GM23248 (cell line): Measurements from ENCODE around the gene CSH1. TPM values are rescaled to one million over a fixed set of nuclear protein-coding genes. Genes with fewer than 3 reads are reported as not detected.

Source experiments
- DNase-seq: peaks from one replicate; pipeline ENCODE4 v3.0.0-alpha.2; 2015
- H2AFZ ChIP-seq: fragments of 200-600 bp; sonication (generic); 2 replicates; pipeline ENCODE4 v1.6.1; 2016; ENCODE audit warnings: antibody characterized with exemption
- H3F3A ChIP-seq: fragments of 200-600 bp; sonication (generic); 2 replicates; pipeline ENCODE4 v1.6.1; 2016; ENCODE audit warnings: mild to moderate bottlenecking, antibody characterized with exemption, mixed run types; ENCODE audit not compliant: insufficient read depth
- H3K27ac ChIP-seq: fragments of 200-600 bp; sonication (generic); 2 replicates; pipeline ENCODE4 v1.5.1; 2016; ENCODE audit warnings: mild to moderate bottlenecking
- H3K27me3 ChIP-seq: fragments of 200-600 bp; sonication (generic); replicated peaks from 2 replicates; pipeline ENCODE4 v1.6.1; 2016; ENCODE audit warnings: mild to moderate bottlenecking; ENCODE audit not compliant: insufficient read depth
- H3K36me3 ChIP-seq: fragments of 200-600 bp; sonication (generic); 2 replicates; pipeline ENCODE4 v1.6.1; 2016; ENCODE audit warnings: low read depth, mild to moderate bottlenecking
- H3K4me1 ChIP-seq: fragments of 200-600 bp; sonication (generic); 2 replicates; pipeline ENCODE4 v1.6.1; 2016; ENCODE audit warnings: mild to moderate bottlenecking; ENCODE audit not compliant: insufficient read depth
- H3K4me2 ChIP-seq: fragments of 200-600 bp; sonication (generic); one replicate; pipeline ENCODE4 v1.6.1; 2016; ENCODE audit warnings: mild to moderate bottlenecking; ENCODE audit not compliant: unreplicated experiment
- H3K4me3 ChIP-seq: fragments of 200-600 bp; sonication (generic); 2 replicates; pipeline ENCODE4 v1.5.1; 2016; ENCODE audit warnings: mild to moderate bottlenecking
- H3K79me2 ChIP-seq: fragments of 200-600 bp; sonication (generic); 2 replicates; pipeline ENCODE4 v1.6.1; 2016; ENCODE audit warnings: mild to moderate bottlenecking; ENCODE audit not compliant: insufficient read depth
- H3K9ac ChIP-seq: fragments of 200-600 bp; sonication (generic); 2 replicates; pipeline ENCODE4 v1.6.1; 2016; ENCODE audit warnings: mild to moderate bottlenecking
- H3K9me2 ChIP-seq: fragments of 200-600 bp; sonication (generic); 2 replicates; pipeline ENCODE4 v1.6.1; 2016; ENCODE audit warnings: mixed run types, mild to moderate bottlenecking, moderate library complexity; ENCODE audit not compliant: insufficient read depth
- H3K9me3 ChIP-seq: fragments of 200-600 bp; sonication (generic); one replicate; pipeline ENCODE4 v1.6.1; 2017; ENCODE audit warnings: low read depth
- H4K20me1 ChIP-seq: fragments of 200-600 bp; sonication (generic); 2 replicates; pipeline ENCODE4 v1.6.0; 2016; ENCODE audit not compliant: insufficient read depth
- EZH2 ChIP-seq: fragments of 200-600 bp; sonication (generic); IDR thresholded peaks from 2 replicates; pipeline ENCODE4 v1.6.1; 2018; ENCODE audit warnings: antibody characterized with exemption, mild to moderate bottlenecking; ENCODE audit not compliant: insufficient read depth, poor library complexity, severe bottlenecking
- EZH2phosphoT487 ChIP-seq: fragments of 200-600 bp; sonication (generic); IDR thresholded peaks from 2 replicates; pipeline ENCODE4 v1.6.1; 2018; ENCODE audit warnings: antibody characterized with exemption, moderate library complexity, mild to moderate bottlenecking, low read depth; ENCODE audit not compliant: insufficient read depth
- WGBS, 2 experiments: methylation state at CpG; one replicate each; pipeline ENCODE4 v1.1.6; 2015 to 2017; ENCODE audit warnings: low lambda C conversion rate in 2 of 2, low coverage in 1 of 2; ENCODE audit errors: missing lambda C conversion rate in 2 of 2; 5-methylcytosine and 5-hydroxymethylcytosine counted together
- in situ Hi-C: fragments of 300-500 bp; cut with MboI; formaldehyde crosslinking; loops from 2 replicates; pipeline ENCODE4 v1.15.0; 2020
- polyA plus RNA-seq: library from polyadenylated mRNA; unstranded; fragments of >200 nt; fragmentation: Nextera tagmentation; extraction: Ambion mirVana; gene quantifications from 2 replicates; pipeline ENCODE4 v1.2.1, GENCODE V29; 2016
- total RNA-seq: library from RNA; depleted of rRNA; stranded (reverse); fragments of >200 nt; shearing (Covaris generic); gene quantifications from 2 replicates; pipeline ENCODE4 v1.2.3, GENCODE V29; 2014

Gene CSH1
- total and polyA plus RNA-seq, 2 experiments from 2014 or later = not detected

DNA sequence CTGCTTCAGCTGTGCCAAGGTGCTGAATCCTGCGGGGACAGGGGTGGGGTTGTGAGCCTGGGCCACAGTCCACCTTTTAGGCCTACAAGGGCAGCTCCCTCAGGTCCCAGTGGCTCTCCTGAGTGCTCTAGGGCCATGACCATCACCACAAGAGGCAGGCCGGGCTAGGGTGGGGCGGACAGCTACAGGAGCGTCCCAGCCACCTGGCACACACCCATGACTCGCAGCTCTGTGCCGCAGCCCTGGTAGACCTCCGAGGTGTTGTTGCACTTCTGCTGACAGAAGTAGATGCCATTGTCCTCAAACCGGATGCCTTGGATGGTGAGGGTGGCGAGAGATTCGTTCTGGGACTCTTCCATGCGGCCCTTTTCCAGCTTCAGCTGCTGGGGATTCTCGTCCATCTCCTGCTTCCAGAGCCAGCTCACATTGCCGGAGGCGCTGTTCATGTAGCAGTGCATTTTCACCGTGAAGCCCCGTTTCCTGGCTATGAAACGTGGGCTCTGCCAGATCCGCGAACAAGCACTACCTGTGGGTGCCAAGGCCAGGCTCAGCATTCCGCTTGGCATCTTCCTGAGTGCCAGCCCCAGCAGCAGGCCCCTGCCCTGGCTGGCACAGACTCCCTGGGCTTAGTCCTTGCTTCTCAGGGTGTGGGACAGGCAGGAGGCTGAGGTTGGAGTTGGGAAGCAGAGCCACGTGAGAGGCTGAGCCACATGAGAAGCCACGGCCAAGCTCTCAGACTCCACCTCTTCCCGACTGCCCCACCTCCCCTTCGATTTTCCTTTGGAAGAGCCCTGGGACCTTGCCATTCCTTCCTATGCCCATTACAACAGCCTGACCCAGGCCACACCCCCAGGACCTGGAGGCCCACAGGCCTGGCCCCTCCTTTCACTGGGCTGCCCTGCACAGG is 33.7 kb upstream of the CSH1 start:
- H3K4me1 ChIP-seq = no peaks in the 10 kb centered on the region
- H3K9me3 ChIP-seq = no peaks in the 10 kb centered on the region
- H3K27ac ChIP-seq = no peak overlapping the region
- no peaks in the 10 kb centered on the region for H3K79me2 ChIP-seq
- no peak overlapping the region for H3K9ac ChIP-seq
- DNase-seq = no peak
- no peaks in the 10 kb centered on the region for H3K9me2 ChIP-seq
- no peak for TF ChIP-seq EZH2
- TF ChIP-seq EZH2phosphoT487 = no peak
- no peak overlapping the region for H3K4me2 ChIP-seq
- 79 to 82% methylated on average over 24 of the region's 24 CpGs for WGBS, 2 experiments
- H3K36me3 ChIP-seq = no peaks in the 10 kb centered on the region
- no peaks in the 10 kb centered on the region for H4K20me1 ChIP-seq
- H3K27me3 ChIP-seq = peaks cover 7% of the 10 kb centered on the region; the same call in 1 of the 2 replicates
- H3K4me3 ChIP-seq = no peak overlapping the region
- H3F3A ChIP-seq = no peaks in the 10 kb centered on the region
- H2AFZ ChIP-seq = no peak overlapping the region
- in situ Hi-C loops = loop anchor here (10.0 kb wide), 2 partner anchors 95 to 205 kb away; partner anchors contain the start of genes ERN1 and ICAM2

DNA sequence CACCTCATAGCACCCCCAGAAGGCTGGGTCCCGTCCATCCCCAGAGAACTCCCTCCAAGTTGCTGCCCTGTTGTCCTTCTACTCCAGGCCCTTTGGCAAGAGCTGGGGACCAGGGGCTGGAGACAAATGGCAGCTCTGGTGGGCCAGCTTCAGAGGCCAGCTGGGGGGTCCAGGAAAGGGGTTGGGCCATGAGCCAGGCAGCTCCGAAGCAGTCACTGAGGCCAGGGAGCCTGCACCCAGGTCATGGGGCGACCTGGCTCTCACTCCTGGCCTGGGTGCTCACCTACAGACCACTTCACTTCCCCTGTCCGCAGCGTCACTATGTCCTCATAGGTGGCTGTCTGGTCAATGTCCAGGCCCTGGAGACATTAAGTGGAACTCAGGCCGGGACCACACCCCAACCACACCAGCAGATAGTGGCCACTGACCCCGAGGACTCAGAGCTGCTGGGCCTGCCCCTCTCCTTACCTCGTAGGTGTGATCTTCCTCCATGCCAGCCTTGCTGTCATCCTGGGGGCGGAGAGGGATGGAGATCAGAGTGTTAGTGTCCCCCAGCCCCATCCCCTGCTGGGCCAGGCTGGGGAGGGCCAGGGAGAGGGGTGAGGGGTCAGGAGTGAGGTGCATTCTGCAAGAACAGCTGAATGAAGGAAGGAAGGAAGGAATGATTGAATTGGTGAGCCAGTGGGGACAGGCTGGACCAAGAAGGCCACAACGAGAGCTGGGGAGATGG is 32.8 kb upstream of the CSH1 start:
- Histone ChIP-seq H2AFZ (no peak overlapping the region), H3K27me3 (0 out of 2 replicates have a peak, but pooled peaks cover 7% of the 10 kb centered on the region), H3K79me2 (no peaks in the 10 kb centered on the region), H3K9me3 (no peaks in the 10 kb centered on the region), H4K20me1 (no peaks in the 10 kb centered on the region), H3F3A (no peaks in the 10 kb centered on the region), H3K9ac (no peak overlapping the region), H3K4me2 (no peak overlapping the region), H3K4me1 (no peaks in the 10 kb centered on the region), H3K4me3 (no peak overlapping the region), H3K36me3 (no peaks in the 10 kb centered on the region), H3K9me2 (no peaks in the 10 kb centered on the region), H3K27ac (no peak overlapping the region)
- TF ChIP-seq EZH2phosphoT487 = no peak
- TF ChIP-seq EZH2 = no peak
- in situ Hi-C loops = loop anchor here (10.0 kb wide), 2 partner anchors 96 to 206 kb away; partner anchors contain the start of genes ERN1 and ICAM2
- WGBS, 2 experiments = 75 to 80% methylated on average over 10 of the region's 10 CpGs
- DNase-seq = no peak

DNA sequence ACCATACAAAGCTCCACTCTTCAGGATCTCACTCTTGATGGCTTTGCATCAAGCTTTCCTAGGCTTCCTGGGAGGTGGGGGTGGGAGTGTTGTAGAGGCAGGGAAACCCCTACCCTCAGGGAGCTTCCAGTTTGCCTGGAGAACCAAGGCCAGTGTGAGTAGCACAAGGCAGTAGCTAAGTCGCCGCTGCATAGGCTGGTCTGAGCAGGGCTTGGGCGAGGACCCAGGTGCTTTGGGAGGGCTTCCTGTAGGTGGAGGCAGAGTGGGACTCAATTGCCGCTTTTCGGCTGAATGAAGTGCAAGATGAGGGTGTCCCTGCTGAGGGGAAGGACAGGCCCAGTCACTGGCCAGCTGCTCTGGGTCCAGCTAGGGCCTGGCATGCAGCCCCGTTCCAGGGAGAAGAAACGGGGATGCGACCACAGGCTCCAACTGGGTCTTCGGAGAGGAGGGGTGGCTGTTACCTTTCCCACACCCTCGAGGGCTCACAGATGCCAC is 31.8 kb upstream of the CSH1 start:
- TF ChIP-seq EZH2phosphoT487 (no peak), EZH2 (no peak)
- no peak overlapping the region for H3K4me2 ChIP-seq
- H3K4me3 ChIP-seq = no peak overlapping the region
- no peaks in the 10 kb centered on the region for H3K79me2 ChIP-seq
- H3K4me1 ChIP-seq = no peaks in the 10 kb centered on the region
- H3K9me3 ChIP-seq = no peaks in the 10 kb centered on the region
- no peak overlapping the region for H3K27ac ChIP-seq
- no peaks in the 10 kb centered on the region for H4K20me1 ChIP-seq
- 79 to 80% methylated on average over 10 of the region's 10 CpGs for WGBS, 2 experiments
- in situ Hi-C loops = loop anchor here (10.0 kb wide), 2 partner anchors 97 to 207 kb away; partner anchors contain the start of genes ERN1 and ICAM2
- no peak overlapping the region for H3K9ac ChIP-seq
- no peaks in the 10 kb centered on the region for H3F3A ChIP-seq
- H3K27me3 ChIP-seq = 0 out of 2 replicates have a peak, but pooled peaks cover under 1% of the 10 kb centered on the region
- no peak for DNase-seq
- no peaks in the 10 kb centered on the region for H3K36me3 ChIP-seq
- no peaks in the 10 kb centered on the region for H3K9me2 ChIP-seq
- H2AFZ ChIP-seq = no peak overlapping the region

DNA sequence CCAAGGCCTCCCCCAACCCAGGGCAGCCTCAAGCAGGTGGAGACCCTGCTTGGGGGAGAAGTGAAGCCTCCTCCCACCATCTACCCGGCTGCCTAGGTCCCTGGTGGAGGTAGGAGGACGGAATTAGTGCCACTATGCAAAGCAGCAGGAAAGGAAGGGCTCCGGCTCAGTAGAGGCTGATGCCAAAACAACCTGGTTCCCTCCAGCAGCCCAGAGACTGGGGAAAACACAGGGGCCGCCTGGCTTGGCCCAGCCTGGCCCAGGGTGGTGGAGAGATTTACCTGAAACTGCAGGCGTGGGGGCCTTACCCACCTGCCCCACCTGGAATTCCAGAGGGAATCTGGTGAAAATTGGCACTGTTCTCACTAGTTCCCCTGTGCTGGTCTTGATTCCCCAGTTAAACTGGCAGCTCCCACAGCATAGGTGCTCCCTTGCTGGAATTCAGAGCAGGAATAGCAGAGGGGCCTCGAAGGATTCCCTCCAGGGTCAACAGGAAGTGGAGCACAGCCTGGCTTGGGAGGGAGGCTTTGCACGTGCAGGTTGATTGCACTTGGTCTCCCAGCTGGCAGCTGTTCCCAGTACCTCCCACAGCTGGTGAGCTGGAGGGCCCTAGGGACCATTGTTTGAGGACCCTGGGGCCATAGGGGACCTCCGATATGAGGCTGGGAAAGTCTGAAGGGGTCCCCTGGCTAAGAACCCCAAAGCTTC is 31.2 kb upstream of the CSH1 start:
- H3K9me3 ChIP-seq = no peaks in the 10 kb centered on the region
- no peak for DNase-seq
- no peaks in the 10 kb centered on the region for H3K4me1 ChIP-seq
- no peaks in the 10 kb centered on the region for H3K27me3 ChIP-seq
- no peak overlapping the region for H3K4me2 ChIP-seq
- TF ChIP-seq EZH2 (no peak), EZH2phosphoT487 (no peak)
- H3K9ac ChIP-seq = no peak overlapping the region
- no peaks in the 10 kb centered on the region for H3K36me3 ChIP-seq
- no peaks in the 10 kb centered on the region for H3F3A ChIP-seq
- no peak overlapping the region for H3K27ac ChIP-seq
- no peak overlapping the region for H2AFZ ChIP-seq
- H4K20me1 ChIP-seq = no peaks in the 10 kb centered on the region
- no peaks in the 10 kb centered on the region for H3K79me2 ChIP-seq
- H3K9me2 ChIP-seq = no peaks in the 10 kb centered on the region
- in situ Hi-C loops = loop anchor here (10.0 kb wide), 2 partner anchors 97 to 207 kb away; partner anchors contain the start of genes ERN1 and ICAM2
- H3K4me3 ChIP-seq = no peak overlapping the region
- WGBS, 2 experiments = 57 to 67% methylated on average over 8 of the region's 8 CpGs
